Osteocyte (in vitro differentiated cells): ENCODE data around the gene FNDC11. TPM values are rescaled to one million over a fixed set of nuclear protein-coding genes. Genes with fewer than 3 reads are reported as not detected.

Source experiments
- DNase-seq: peaks from one replicate; pipeline ENCODE4 v3.0.0; 2021; ENCODE audit warnings: mixed read lengths; ENCODE audit not compliant: unreplicated experiment; ENCODE audit errors: extremely low spot score
- H3K27ac Mint-ChIP-seq: one replicate; pipeline ENCODE4 v1.8.0; 2021; ENCODE audit warnings: mild to moderate bottlenecking, mixed read lengths; ENCODE audit not compliant: unreplicated experiment
- H3K27me3 Mint-ChIP-seq: one replicate; pipeline ENCODE4 v1.8.0; 2021; ENCODE audit warnings: mixed read lengths; ENCODE audit not compliant: unreplicated experiment
- H3K36me3 Mint-ChIP-seq: one replicate; pipeline ENCODE4 v1.8.0; 2021; ENCODE audit warnings: mixed read lengths; ENCODE audit not compliant: unreplicated experiment
- H3K4me1 Mint-ChIP-seq: one replicate; pipeline ENCODE4 v1.8.0; 2021; ENCODE audit warnings: mixed read lengths; ENCODE audit not compliant: unreplicated experiment
- H3K4me3 Mint-ChIP-seq: one replicate; pipeline ENCODE4 v1.8.0; 2021; ENCODE audit warnings: mild to moderate bottlenecking, moderate library complexity, mixed read lengths; ENCODE audit not compliant: unreplicated experiment
- H3K9me3 Mint-ChIP-seq: one replicate; pipeline ENCODE4 v1.8.0; 2021; ENCODE audit warnings: mixed read lengths; ENCODE audit not compliant: unreplicated experiment
- total RNA-seq: library from RNA; stranded (reverse); gene quantifications from 2 replicates; pipeline ENCODE4 v1.2.1, GENCODE V29; 2021
- TF ChIP-seq, protein P1 (sequence below): fragments of 200-600 bp; sonication (generic); IDR thresholded peaks from 2 replicates; pipeline ENCODE4 v1.5.0; 2021; ENCODE audit warnings: antibody characterized with exemption, mild to moderate bottlenecking, moderate library complexity

FNDC11 gene
- total RNA-seq, 1 donor from 2014 or later = 0.13 TPM

GRCh38 chr20:63534831-63535651 is 18.9 kb upstream of the FNDC11 start:
- Mint-ChIP-seq H3K9me3 (no peaks in the 10 kb centered on the region), H3K4me1 (peaks cover 15% of the 10 kb centered on the region), H3K36me3 (no peaks in the 10 kb centered on the region), H3K4me3 (no peak overlapping the region), H3K27ac (no peak overlapping the region), H3K27me3 (no peaks in the 10 kb centered on the region)
- TF ChIP-seq, protein P1, sequence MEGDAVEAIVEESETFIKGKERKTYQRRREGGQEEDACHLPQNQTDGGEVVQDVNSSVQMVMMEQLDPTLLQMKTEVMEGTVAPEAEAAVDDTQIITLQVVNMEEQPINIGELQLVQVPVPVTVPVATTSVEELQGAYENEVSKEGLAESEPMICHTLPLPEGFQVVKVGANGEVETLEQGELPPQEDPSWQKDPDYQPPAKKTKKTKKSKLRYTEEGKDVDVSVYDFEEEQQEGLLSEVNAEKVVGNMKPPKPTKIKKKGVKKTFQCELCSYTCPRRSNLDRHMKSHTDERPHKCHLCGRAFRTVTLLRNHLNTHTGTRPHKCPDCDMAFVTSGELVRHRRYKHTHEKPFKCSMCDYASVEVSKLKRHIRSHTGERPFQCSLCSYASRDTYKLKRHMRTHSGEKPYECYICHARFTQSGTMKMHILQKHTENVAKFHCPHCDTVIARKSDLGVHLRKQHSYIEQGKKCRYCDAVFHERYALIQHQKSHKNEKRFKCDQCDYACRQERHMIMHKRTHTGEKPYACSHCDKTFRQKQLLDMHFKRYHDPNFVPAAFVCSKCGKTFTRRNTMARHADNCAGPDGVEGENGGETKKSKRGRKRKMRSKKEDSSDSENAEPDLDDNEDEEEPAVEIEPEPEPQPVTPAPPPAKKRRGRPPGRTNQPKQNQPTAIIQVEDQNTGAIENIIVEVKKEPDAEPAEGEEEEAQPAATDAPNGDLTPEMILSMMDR = no peak
- DNase-seq = no peak

DNA sequence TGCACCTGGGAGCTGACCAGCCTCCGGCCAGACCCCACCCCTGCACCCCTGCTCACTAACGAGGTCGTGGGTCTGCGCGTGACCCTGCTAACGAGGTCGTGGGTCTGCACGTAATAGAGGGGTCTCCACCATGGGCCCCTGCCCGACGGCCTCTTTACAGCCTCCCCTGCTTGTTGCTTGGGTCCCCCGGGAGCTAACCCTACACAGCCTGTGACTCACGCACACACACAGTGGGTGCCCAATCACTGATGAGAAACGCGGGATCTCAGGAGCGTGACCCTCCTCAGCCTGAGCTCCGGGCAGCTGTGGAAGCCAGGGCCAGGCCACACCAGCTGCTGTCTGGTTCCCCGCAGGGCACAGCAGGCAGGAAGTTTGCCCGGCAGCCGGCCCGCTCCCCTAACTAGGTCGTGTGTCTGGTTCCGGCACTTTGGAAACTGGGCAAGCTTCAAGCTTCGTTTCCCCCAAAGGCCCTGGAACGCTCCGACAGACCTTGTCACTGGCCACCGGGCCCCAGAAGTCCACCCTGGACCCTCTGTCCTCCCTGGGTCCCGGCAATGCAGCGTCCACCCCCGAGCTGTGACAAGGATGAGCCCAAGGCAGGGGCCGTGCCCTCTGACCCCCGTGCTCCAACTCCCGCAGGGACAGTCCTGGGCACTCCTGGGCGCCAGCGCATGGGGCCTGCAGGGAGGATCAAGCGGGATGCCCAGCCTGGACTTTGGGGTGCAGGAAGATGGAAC is 17.6 kb upstream of the FNDC11 start:
- Mint-ChIP-seq H3K27me3 (no peaks in the 10 kb centered on the region), H3K4me1 (peaks cover 15% of the 10 kb centered on the region), H3K36me3 (no peaks in the 10 kb centered on the region), H3K4me3 (no peak overlapping the region), H3K27ac (peak overlapping the region; percentile 70), H3K9me3 (no peaks in the 10 kb centered on the region)
- no peak for DNase-seq
- TF ChIP-seq, protein P1 = no peak

DNA sequence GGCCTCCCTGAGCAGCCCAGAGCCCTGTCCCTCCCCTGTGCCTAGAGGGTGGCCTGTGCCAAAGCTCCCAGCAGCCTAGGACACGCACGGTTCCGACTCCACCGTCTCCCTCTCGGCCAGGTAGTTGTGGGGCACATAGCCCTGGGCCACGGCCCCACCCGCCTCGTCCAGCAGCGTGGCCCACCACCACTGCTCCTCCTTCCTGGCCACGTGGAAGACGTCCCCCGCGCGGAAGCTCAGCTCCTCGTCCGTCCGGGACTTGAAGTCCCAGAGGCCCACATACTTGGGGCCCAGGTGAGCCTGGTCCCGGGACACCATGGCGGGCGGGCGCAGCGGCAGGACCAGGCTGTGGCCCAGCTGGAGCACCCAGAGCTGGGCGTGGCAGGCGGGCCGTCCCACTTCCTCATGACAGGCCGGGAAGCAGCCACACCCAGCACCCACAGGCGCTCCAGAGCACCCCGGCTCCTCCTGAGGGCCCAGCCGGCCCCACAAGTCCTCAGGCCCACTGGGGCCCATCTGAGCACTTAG is 16.9 kb upstream of the FNDC11 start, which contains the start of gene PTK6:
PTK6 (minus strand) TSS at position 380 of the 528 bp plus-strand sequence; CDS start at position 318, 62 bp downstream.
- Mint-ChIP-seq H3K4me1 (peaks cover 15% of the 10 kb centered on the region), H3K9me3 (no peaks in the 10 kb centered on the region), H3K27me3 (no peaks in the 10 kb centered on the region), H3K36me3 (no peaks in the 10 kb centered on the region), H3K4me3 (peak within 1 kb of the TSS; percentile 26), H3K27ac (peak within 1 kb of the TSS; percentile 70)
- TF ChIP-seq, protein P1 = no peak
- DNase-seq = no peak

GRCh38 chr20:63537525-63538203 is 16.3 kb upstream of the FNDC11 start:
- DNase-seq = peak; percentile 93
- TF ChIP-seq, protein P1 = peak; percentile 98
- no peaks in the 10 kb centered on the region for H3K9me3 Mint-ChIP-seq
- H3K27me3 Mint-ChIP-seq = no peaks in the 10 kb centered on the region
- H3K36me3 Mint-ChIP-seq = no peaks in the 10 kb centered on the region
- H3K4me1 Mint-ChIP-seq = peaks cover 15% of the 10 kb centered on the region
- H3K27ac Mint-ChIP-seq = no peak overlapping the region
- peak overlapping the region; percentile 26 for H3K4me3 Mint-ChIP-seq
